ENCODE data around the gene ARSJ. TPM values are rescaled to one million over a fixed set of nuclear protein-coding genes. Genes with fewer than 3 reads are reported as not detected.

ARSJ gene
- total RNA-seq, 1 experiment from 2014 or later = 4.6 TPM

DNA sequence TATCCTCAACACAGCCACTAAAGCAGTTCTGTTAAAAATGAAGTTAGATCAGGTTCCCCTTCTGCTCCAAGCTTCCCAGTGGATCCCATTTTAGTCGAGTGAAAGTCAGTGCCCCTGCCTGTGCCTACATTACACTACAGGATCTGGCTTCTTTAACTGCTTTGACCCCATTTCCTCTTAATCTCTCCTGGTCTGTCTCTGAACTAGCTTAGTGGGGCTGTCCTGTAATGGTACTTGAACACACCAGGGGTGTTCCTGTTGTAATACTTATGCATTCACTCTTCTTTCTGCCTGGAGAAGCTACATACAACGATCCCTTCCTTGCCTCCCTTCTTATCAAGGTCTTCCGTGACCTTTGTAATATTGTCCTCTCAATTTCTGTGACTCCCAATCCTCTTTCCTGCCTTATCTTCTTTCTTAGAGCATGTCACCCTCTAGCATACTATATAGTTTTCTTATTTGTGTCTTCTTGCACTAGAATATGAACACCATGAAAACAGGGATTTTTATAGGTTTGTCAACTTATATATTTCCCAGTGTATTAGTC lies 16.7 kb downstream of the ARSJ start:
- peaks cover 36% of the 10 kb centered on the region for H3K4me1 ChIP-seq (ENCODE audit: insufficient read depth, low read length, poor library complexity, severe bottlenecking)
- TF ChIP-seq EZH2 (IDR thresholded peaks at IDR 0.05; ENCODE audit: borderline replicate concordance, low read depth, low read length, poor library complexity, severe bottlenecking) = no peak
- intact Hi-C loops (cut with micrococcal nuclease; ENCODE audit: unreplicated experiment) = no loop called here
- no peak overlapping the region for H3K27ac ChIP-seq (ENCODE audit: low read depth, low read length, poor library complexity, severe bottlenecking)
- H3K27me3 ChIP-seq (replicated peaks; ENCODE audit: insufficient read depth, low read depth, low read length, poor library complexity) = no peaks in the 10 kb centered on the region
- ChIA-PET POLR2A (ENCODE audit: low non-redundant PET) (no interaction called here), CTCF (no interaction called here)
- peak; percentile 67 for DNase-seq (ENCODE audit: low spot score)
- no peak overlapping the region for H3K4me3 ChIP-seq (ENCODE audit: low read depth, low read length, poor library complexity, severe bottlenecking)
- peaks cover 6% of the 10 kb centered on the region for H3K9me3 ChIP-seq (ENCODE audit: low read depth, low read length, poor library complexity, severe bottlenecking)
- no peaks in the 10 kb centered on the region for H3K36me3 ChIP-seq (ENCODE audit: insufficient read depth, low read length, poor library complexity, severe bottlenecking)
- BruUV-seq (replicated peaks) = no TSS peak

DNA sequence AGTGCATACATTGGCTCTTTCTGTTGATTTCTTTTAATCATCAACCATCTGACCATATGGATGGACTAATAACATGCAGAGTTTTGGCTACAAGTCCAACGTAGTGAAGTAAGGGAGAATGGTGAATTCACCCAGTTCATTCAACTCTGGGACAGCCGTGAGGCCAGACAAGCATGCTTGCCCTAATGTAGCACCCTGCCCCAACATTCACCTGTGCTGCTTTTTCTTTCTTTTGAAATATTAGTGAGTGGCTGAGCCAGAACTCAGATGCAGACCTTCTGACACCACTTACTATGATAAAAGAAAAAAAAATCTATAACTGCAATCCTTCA lies 17.5 kb downstream of the ARSJ start:
- intact Hi-C loops (cut with micrococcal nuclease; ENCODE audit: unreplicated experiment) = no loop called here
- H3K4me3 ChIP-seq (ENCODE audit: low read depth, low read length, poor library complexity, severe bottlenecking) = no peak overlapping the region
- peaks cover 44% of the 10 kb centered on the region for H3K4me1 ChIP-seq (ENCODE audit: insufficient read depth, low read length, poor library complexity, severe bottlenecking)
- no peaks in the 10 kb centered on the region for H3K27me3 ChIP-seq (replicated peaks; ENCODE audit: insufficient read depth, low read depth, low read length, poor library complexity)
- H3K27ac ChIP-seq (ENCODE audit: low read depth, low read length, poor library complexity, severe bottlenecking) = no peak overlapping the region
- ChIA-PET POLR2A (ENCODE audit: low non-redundant PET) (no interaction called here), CTCF (no interaction called here)
- no TSS peak for BruUV-seq (replicated peaks)
- no peak for DNase-seq (ENCODE audit: low spot score)
- H3K36me3 ChIP-seq (ENCODE audit: insufficient read depth, low read length, poor library complexity, severe bottlenecking) = no peaks in the 10 kb centered on the region
- peaks cover 6% of the 10 kb centered on the region for H3K9me3 ChIP-seq (ENCODE audit: low read depth, low read length, poor library complexity, severe bottlenecking)
- TF ChIP-seq, protein P1, sequence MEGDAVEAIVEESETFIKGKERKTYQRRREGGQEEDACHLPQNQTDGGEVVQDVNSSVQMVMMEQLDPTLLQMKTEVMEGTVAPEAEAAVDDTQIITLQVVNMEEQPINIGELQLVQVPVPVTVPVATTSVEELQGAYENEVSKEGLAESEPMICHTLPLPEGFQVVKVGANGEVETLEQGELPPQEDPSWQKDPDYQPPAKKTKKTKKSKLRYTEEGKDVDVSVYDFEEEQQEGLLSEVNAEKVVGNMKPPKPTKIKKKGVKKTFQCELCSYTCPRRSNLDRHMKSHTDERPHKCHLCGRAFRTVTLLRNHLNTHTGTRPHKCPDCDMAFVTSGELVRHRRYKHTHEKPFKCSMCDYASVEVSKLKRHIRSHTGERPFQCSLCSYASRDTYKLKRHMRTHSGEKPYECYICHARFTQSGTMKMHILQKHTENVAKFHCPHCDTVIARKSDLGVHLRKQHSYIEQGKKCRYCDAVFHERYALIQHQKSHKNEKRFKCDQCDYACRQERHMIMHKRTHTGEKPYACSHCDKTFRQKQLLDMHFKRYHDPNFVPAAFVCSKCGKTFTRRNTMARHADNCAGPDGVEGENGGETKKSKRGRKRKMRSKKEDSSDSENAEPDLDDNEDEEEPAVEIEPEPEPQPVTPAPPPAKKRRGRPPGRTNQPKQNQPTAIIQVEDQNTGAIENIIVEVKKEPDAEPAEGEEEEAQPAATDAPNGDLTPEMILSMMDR (conservative IDR thresholded peaks at IDR 0.05; ENCODE audit: low read depth, low read length) = no peak
- no peak for TF ChIP-seq EZH2 (IDR thresholded peaks at IDR 0.05; ENCODE audit: borderline replicate concordance, low read depth, low read length, poor library complexity, severe bottlenecking)

DNA sequence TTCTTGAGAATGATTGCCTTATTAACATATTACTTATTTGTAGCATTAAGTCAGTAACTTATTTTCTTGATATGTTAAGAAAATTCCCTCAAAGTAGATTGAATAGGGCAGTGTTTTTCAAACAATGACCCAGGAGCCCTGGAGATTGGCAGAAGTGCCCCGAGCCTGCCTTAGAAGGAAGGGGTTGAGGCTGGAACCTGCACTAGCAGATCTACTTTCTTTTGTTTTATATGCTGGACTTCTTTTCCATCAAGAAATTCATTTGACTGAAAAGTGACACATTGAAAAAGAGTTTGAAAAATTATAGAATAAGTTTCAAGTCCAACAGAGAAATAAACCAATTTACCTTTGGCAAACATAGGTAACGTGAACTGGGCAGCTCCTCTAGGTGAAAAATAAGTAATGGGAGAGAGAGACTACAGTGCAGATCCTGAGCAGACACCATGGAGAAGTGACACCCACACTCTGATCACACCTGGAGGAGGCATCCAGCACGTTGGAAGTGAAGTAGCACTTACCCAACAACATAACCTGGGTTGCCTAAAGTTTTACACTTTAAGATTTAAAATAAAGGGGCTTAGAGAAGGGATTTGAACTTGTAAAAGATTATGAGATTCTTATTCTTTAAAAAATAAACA lies 18.6 kb downstream of the ARSJ start:
- Histone ChIP-seq H3K27me3 (replicated peaks; ENCODE audit: insufficient read depth, low read depth, low read length, poor library complexity) (no peaks in the 10 kb centered on the region), H3K4me3 (ENCODE audit: low read depth, low read length, poor library complexity, severe bottlenecking) (no peak overlapping the region), H3K4me1 (ENCODE audit: insufficient read depth, low read length, poor library complexity, severe bottlenecking) (peaks cover 55% of the 10 kb centered on the region), H3K36me3 (ENCODE audit: insufficient read depth, low read length, poor library complexity, severe bottlenecking) (no peaks in the 10 kb centered on the region), H3K9me3 (ENCODE audit: low read depth, low read length, poor library complexity, severe bottlenecking) (peaks cover 6% of the 10 kb centered on the region), H3K27ac (ENCODE audit: low read depth, low read length, poor library complexity, severe bottlenecking) (no peak overlapping the region)
- intact Hi-C loops (cut with micrococcal nuclease; ENCODE audit: unreplicated experiment) = no loop called here
- no peak for DNase-seq (ENCODE audit: low spot score)
- no peak for TF ChIP-seq EZH2 (IDR thresholded peaks at IDR 0.05; ENCODE audit: borderline replicate concordance, low read depth, low read length, poor library complexity, severe bottlenecking)
- TF ChIP-seq, protein P1 (conservative IDR thresholded peaks at IDR 0.05; ENCODE audit: low read depth, low read length) = no peak
- CTCF ChIA-PET = no interaction called here
- no TSS peak for BruUV-seq (replicated peaks)
- POLR2A ChIA-PET (ENCODE audit: low non-redundant PET) = no interaction called here

DNA sequence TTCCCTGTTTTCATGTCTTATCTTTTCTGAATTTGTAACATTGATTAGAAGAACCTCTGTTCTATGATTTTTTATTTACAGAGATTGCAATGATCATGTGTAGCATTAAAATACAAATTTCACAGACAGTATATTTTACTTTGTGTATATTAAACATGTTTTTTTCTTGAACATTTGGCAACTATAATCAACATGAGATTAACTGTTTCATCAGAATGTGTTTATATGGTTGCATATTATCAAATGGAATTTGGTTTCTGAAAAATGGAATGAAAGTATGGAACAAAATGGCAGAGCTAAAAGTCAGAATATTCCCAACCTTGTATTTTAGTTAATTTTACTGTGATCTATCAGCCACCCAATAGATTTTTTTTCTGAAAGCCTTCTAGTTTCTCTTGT lies 19.9 kb downstream of the ARSJ start:
- intact Hi-C loops (cut with micrococcal nuclease; ENCODE audit: unreplicated experiment) = loop anchor here (10.0 kb wide), 1 partner anchor 735 kb away; no protein-coding TSS in a partner anchor
- TF ChIP-seq, protein P1 (conservative IDR thresholded peaks at IDR 0.05; ENCODE audit: low read depth, low read length) = no peak
- no peak for TF ChIP-seq EZH2 (IDR thresholded peaks at IDR 0.05; ENCODE audit: borderline replicate concordance, low read depth, low read length, poor library complexity, severe bottlenecking)
- ChIA-PET POLR2A (ENCODE audit: low non-redundant PET) (interaction anchor here (0.6 kb wide), 1 partner anchor 261 kb away, joined by 3 read pairs; no protein-coding TSS in a partner anchor), CTCF (no interaction called here)
- Histone ChIP-seq H3K9me3 (ENCODE audit: low read depth, low read length, poor library complexity, severe bottlenecking) (peaks cover 6% of the 10 kb centered on the region), H3K4me3 (ENCODE audit: low read depth, low read length, poor library complexity, severe bottlenecking) (peak overlapping the region; percentile 34), H3K4me1 (ENCODE audit: insufficient read depth, low read length, poor library complexity, severe bottlenecking) (peaks cover 66% of the 10 kb centered on the region), H3K27me3 (replicated peaks; ENCODE audit: insufficient read depth, low read depth, low read length, poor library complexity) (no peaks in the 10 kb centered on the region), H3K36me3 (ENCODE audit: insufficient read depth, low read length, poor library complexity, severe bottlenecking) (no peaks in the 10 kb centered on the region), H3K27ac (ENCODE audit: low read depth, low read length, poor library complexity, severe bottlenecking) (peak overlapping the region; percentile 67)
- no peak for DNase-seq (ENCODE audit: low spot score)
- TSS peak; percentile 90 for BruUV-seq (replicated peaks)
